GM19328 (cell line): ENCODE data around the gene DNAJC18.
"Not testable (repeated sequence)": the region's sequence is repeated elsewhere in the genome, so short reads cannot be mapped to it uniquely, and the experiment has no call there.

Experiments
- ATAC-seq: cut with Tn5 transposase; IDR thresholded peaks from one replicate; pipeline ENCODE4 v1.9.1; 2021; ENCODE audit warnings: mild to moderate bottlenecking, moderate library complexity; ENCODE audit not compliant: unreplicated experiment

The DNAJC18 gene

GRCh38 chr5:139431706-139432105 is 7.6 kb downstream of the DNAJC18 start:
- no peak for ATAC-seq

DNA sequence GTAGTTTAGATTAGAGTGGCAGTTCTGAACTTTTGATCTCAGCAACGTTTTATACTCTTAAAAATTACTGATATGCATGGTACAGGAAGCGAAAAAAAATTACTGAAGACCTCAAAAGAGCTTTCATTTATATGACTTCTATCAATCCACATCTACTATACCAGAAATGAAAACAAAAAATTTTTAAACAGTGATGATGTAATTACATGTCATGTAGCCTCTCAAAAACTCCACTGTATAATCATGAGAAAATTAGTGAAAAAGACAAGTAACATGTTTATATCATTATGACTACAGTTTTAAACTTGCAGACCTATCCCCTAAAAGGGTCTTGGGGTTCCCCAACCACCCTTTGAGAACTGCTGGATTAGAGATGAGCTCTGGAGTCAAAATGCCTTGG is 9.3 kb downstream of the DNAJC18 start:
- ATAC-seq: no peak

GRCh38 chr5:139426203-139426885 is 13.0 kb downstream of the DNAJC18 start:
- no peak for ATAC-seq

GRCh38 chr5:139425497-139425896 is 13.8 kb downstream of the DNAJC18 start:
- ATAC-seq: no peak

GRCh38 chr5:139422307-139422893 is 16.9 kb downstream of the DNAJC18 start:
- ATAC-seq: no peak

DNA sequence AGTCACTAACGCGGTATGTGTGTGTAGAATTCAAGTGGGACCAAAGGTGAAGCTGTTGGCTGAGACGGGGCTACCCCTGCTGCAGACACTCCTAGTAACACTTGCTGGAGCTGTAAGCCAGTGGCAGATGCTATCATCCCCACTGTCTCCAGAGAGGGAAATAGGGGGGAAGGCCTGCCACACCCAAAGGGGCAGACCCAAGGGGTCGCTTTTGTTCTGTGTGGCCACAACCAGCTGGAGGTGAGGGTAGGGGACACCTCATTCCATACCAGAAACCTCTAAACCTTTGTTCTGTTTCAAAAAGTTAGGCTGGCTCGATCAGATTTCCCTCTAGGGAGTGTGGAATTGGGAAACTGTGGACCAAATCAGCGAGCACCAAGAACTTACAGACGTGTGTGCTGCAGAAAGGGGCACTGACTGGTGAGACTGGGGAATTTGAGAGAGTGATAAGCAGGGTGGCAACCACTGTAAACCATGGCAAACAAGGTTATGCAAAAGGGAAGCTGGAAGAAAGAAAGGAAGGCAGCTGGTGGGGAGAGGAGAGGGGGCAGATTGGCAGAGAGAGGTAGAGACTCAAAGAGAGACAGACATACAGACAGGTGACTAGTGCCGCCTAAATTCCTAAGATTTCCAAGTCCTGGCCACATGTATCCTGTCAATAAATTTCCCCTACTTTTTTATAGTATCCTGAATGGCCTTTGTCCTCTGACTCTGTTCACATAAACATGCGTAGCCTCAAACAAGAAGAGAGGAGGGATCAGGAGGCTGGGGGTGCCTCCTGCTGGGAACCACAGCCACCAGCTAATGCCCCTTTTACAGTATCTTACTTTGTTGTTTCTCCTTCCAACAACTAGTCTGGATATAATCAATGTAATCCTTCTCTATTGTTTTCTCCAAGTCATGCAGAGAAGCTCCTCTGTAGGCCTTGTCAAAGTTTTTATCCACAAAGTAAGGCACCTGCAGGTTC is 19.8 kb downstream of the DNAJC18 start:
- no peak for ATAC-seq

- ATAC-seq: no peak
Measured at GRCh38 chr5:139418793-139419192, 20.5 kb downstream of the DNAJC18 start.

DNA sequence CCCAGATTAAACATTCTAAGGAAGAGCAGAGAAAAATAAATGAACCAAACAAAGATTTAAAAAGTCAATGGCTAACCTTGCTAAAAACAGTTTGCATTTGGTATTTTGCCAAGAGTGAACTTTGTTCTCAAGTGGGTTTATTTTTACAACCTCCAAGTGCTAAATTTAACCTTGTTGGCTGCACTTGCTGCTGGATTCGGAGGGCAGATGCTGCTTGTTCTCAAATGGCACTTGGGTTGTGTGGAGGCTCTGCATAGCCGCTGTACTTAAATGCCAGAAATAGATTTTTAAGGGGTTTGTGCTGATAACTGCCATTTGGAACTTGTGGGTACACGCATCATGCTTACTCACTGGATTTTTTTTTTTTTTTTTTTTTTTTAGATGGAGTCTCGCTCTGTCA is 22.1 kb downstream of the DNAJC18 start:
- ATAC-seq: no peak

DNA sequence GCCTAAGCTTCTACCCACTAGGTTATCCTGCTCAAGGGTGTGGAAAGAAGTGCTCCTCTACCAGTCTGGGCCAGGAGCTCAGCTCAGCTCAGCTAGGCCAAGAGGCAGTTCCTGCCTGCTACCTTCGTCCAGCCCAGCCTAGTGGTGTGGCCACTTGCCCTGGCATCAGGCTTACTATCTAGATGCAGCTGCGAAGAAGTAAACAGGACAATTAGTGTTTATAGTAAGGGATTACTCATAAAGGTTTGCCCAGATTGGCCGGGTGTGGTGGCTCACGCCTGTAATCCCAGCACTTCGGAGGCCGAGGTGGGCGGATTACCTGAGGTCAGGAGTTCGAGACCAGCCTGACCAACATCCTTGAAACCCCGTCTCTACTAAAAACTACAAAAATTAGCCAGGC is 22.7 kb downstream of the DNAJC18 start:
- no peak for ATAC-seq

DNA sequence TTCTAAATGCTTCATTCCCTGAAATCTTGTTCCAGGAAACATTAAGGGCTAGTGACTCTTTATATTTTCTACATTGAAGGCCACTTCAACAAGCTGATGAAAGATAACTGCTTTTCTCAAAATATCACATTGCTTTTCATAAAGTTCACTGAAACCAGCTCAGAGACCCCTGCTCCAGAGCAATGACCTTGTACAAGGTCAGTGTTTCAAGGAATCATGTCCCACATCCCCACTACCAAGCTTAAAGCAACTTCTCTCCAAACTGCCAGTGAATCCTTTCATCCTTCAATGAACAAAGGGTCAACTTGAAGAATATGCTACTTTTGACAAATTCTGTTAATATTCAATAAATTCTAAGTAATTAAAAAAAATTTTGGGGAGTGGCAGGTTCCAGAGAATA is 23.5 kb downstream of the DNAJC18 start:
- ATAC-seq: no peak

DNA sequence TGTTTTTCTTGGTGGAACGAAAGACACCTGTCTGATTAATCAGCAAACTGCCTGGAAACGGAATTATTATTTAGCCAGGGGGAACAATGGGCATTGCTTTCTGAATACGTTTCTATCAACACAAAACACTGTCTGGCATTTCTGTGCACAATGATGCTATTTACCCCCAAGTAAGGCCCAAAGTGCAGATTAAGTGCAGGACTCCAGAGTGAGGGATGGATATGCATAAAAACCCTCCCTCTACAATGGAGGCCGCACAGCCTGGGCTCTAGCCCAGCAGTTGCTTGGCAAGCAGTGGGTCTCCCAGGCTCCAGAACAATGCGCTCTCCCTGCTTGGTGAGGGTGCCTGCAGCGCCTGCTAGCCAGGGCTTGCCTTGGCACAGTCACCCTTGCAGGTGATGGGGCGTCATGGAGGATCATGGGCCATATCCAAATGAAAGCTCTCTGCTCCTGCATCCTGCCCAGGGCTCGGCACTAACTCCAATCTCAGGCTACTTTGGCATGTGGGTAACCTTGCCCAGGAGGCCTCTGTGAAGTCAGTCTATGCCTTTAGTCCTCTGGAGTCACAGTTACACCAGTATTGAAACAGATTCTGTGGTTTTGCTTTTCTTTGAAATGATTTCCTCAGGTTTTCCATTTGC is 24.0 kb downstream of the DNAJC18 start:
- no peak for ATAC-seq

DNA sequence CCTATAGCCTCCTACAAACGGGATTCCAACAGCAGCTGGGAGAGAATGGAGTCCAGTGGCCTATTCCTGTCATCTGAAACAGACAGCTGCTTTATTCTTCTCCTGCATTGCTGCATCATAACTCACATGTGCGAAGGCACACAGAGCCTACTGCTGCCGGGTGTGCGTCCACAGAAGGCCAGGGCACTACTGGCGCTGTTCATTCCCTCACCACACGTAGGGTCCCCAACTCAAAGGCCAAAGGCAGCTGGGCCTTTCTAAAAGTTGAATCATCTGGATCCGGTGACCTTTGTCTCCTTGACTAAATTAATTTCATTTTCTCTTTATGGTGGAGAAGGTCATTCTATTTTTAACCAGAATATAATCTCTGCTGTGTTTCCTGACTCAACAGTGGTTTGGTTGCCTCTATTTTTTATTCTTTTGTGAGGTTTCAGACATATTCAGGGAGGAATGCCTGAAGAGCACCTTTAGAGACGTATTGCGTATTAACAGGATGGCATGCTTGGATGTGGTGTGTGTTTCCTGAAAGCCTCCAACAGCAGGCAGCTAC is 24.7 kb downstream of the DNAJC18 start:
- no peak for ATAC-seq

DNA sequence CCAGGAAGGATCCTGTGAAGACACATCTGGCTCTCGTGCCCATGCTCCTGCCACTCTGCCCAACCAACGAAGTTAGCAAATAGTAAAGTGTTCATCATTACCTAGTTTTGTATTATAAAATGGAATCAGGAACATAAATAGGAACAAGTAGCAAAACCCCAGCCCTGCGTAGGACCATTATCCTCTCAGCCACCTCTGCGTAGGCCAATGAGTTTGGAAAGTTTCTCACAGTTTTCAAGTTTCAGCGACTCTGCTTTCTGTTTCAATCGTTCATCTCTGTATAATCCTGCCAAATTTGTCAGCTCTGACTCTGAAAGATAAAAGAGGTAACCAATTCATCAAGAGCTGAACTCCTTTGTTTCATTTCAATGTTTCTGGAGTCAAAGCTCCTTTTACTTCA is 25.4 kb downstream of the DNAJC18 start:
- ATAC-seq: no peak

DNA sequence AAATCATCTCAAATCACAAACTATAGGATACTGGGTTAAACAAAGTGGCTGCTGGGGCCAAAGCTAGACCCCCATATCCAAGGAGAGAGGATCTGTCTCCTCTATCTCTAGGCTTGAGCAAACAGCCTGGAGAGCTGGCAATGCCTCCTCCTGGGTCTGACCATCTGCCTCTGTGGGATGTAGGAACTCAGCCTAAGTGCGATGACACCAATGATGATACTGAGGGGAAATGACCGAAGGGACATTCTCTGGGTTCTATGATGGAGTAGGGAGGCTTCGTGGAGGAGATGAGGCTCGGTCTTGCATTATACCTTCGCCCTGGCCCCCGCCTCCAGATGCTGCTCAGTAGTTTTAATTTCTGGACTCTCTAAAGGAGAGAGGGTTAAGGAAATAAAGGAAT is 26.2 kb downstream of the DNAJC18 start:
- ATAC-seq: no peak

- no peak for ATAC-seq
Measured at GRCh38 chr5:139410993-139411828, 28.1 kb downstream of the DNAJC18 start.

GRCh38 chr5:139410121-139410992 is 29.0 kb downstream of the DNAJC18 start:
- ATAC-seq: no peak

- ATAC-seq: not testable (repeated sequence)
Measured at GRCh38 chr5:139409116-139409515, 30.2 kb downstream of the DNAJC18 start.

GRCh38 chr5:139408191-139408590 is 31.1 kb downstream of the DNAJC18 start:
- ATAC-seq: no peak

- ATAC-seq: no peak
Measured at GRCh38 chr5:139407517-139407916, 31.8 kb downstream of the DNAJC18 start.
